GM06990 (cell line): ENCODE measurements around the gene SLIT1.
A peak's percentile ranks its signal among the peaks of the same experiment; 100 is the strongest.

Experiments used
- DNase-seq: peaks from one replicate; pipeline ENCODE4 v3.0.0-alpha.2; 2011; ENCODE audit not compliant: insufficient read length; ENCODE audit errors: extremely low read depth
- H3K27me3 ChIP-seq: replicated peaks from 2 replicates; pipeline ENCODE4 v1.6.0; 2011; ENCODE audit warnings: low read length; ENCODE audit not compliant: control insufficient read depth, insufficient read depth
- H3K36me3 ChIP-seq: 2 replicates; pipeline ENCODE4 v1.5.1; 2011; ENCODE audit warnings: low read length; ENCODE audit not compliant: control insufficient read depth, insufficient read depth
- H3K4me3 ChIP-seq: replicated peaks from 2 replicates; pipeline ENCODE4 v1.5.1; 2011; ENCODE audit warnings: low read depth, mild to moderate bottlenecking, control low read depth, low read length
- CTCF ChIP-seq: IDR thresholded peaks from 2 replicates; pipeline ENCODE4 v1.5.1; 2011; ENCODE audit warnings: low read length, control low read depth, mild to moderate bottlenecking, inconsistent platforms; ENCODE audit not compliant: insufficient read depth, poor library complexity, severe bottlenecking

Gene SLIT1

GRCh38 chr10:97220355-97220754, 34.6 kb upstream of the SLIT1 start:
- Histone ChIP-seq H3K4me3 (no peak overlapping the region), H3K36me3 (peaks cover 5% of the 10 kb centered on the region), H3K27me3 (no peaks in the 10 kb centered on the region)
- TF ChIP-seq CTCF, result no peak
- DNase-seq, result no peak

- Histone ChIP-seq H3K4me3 (no peak overlapping the region), H3K27me3 (no peaks in the 10 kb centered on the region), H3K36me3 (no peaks in the 10 kb centered on the region)
- DNase-seq, result no peak
- no peak for TF ChIP-seq CTCF
These were observed 31.5 kb upstream of the SLIT1 start for GRCh38 chr10:97217299-97217698.

GRCh38 chr10:97215619-97216260, 30.0 kb upstream of the SLIT1 start:
- Histone ChIP-seq H3K36me3 (no peaks in the 10 kb centered on the region), H3K27me3 (no peaks in the 10 kb centered on the region), H3K4me3 (no peak overlapping the region)
- DNase-seq, result no peak
- no peak for TF ChIP-seq CTCF

GRCh38 chr10:97213431-97213830, 27.7 kb upstream of the SLIT1 start:
- no peak for DNase-seq
- no peaks in the 10 kb centered on the region for H3K27me3 ChIP-seq
- TF ChIP-seq CTCF, result no peak
- no peaks in the 10 kb centered on the region for H3K36me3 ChIP-seq
- H3K4me3 ChIP-seq, result no peak overlapping the region

- DNase-seq, result no peak
- no peaks in the 10 kb centered on the region for H3K27me3 ChIP-seq
- no peak for TF ChIP-seq CTCF
- no peaks in the 10 kb centered on the region for H3K36me3 ChIP-seq
- no peak overlapping the region for H3K4me3 ChIP-seq
These were observed 25.5 kb upstream of the SLIT1 start for GRCh38 chr10:97211229-97211628.

- no peaks in the 10 kb centered on the region for H3K27me3 ChIP-seq
- DNase-seq, result no peak
These were observed 24.8 kb upstream of the SLIT1 start for GRCh38 chr10:97210543-97210960.

More at GRCh38 chr10:97210543-97210960, 24.8 kb upstream of the SLIT1 start:
- peak; percentile 89 for TF ChIP-seq CTCF
- no peak overlapping the region for H3K4me3 ChIP-seq
- no peaks in the 10 kb centered on the region for H3K36me3 ChIP-seq
